GM12873 (cell line): Measurements from ENCODE around the gene SAAL1.

ENCODE experiments used
- TF ChIP-seq, protein P1 (sequence below): IDR thresholded peaks from 2 replicates; pipeline ENCODE4 v1.5.1; 2012; ENCODE audit warnings: low read depth, mild to moderate bottlenecking, moderate library complexity, low read length, control low read depth; ENCODE audit not compliant: insufficient read depth; ENCODE audit errors: missing control alignments

The SAAL1 gene

DNA sequence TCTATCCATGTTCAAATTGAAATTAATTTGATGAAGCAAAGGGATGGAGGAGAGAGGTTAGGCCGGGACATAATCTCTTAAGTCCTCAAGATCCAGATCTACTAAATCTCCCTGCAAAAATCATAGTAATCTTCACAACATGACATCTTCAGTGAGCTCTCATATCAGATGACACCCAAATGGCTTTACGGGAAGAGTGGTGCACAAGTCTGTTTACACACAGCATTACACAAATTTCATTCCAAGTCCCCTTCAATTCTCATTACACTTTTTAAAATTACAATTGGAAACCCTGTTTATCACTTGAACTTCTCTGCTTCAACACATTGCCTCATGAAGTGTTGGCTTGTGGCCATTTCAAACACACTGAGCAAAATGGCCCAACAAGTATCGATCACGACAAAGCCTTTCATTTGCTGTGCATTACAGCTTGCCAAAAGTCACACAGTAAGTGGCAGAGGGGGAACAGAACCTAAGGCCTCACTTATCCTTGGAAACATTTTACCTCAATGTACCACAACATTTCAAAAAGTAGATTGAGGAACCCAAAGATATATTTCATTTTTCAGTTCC is 41.9 kb downstream of the SAAL1 start:
- TF ChIP-seq, protein P1, sequence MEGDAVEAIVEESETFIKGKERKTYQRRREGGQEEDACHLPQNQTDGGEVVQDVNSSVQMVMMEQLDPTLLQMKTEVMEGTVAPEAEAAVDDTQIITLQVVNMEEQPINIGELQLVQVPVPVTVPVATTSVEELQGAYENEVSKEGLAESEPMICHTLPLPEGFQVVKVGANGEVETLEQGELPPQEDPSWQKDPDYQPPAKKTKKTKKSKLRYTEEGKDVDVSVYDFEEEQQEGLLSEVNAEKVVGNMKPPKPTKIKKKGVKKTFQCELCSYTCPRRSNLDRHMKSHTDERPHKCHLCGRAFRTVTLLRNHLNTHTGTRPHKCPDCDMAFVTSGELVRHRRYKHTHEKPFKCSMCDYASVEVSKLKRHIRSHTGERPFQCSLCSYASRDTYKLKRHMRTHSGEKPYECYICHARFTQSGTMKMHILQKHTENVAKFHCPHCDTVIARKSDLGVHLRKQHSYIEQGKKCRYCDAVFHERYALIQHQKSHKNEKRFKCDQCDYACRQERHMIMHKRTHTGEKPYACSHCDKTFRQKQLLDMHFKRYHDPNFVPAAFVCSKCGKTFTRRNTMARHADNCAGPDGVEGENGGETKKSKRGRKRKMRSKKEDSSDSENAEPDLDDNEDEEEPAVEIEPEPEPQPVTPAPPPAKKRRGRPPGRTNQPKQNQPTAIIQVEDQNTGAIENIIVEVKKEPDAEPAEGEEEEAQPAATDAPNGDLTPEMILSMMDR: no peak

DNA sequence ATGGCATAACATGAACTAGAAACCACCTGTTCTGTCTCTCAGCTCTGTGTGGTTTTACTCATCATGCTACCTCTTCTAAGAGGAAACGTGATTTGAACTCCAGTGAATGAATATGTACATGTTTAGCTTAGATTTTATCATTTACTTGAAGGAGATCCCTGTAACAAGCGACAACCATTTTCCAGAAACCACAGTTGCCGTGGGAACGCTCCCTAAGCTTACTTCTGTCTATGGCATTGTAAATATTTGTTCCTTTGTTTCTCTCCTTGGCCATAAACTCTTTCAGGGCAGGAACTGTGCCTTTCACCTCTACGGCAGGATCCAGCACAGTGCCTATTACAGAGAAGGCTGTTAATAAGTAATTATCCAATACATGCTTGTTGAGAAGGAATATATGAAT is 42.8 kb downstream of the SAAL1 start:
- TF ChIP-seq, protein P1: no peak

DNA sequence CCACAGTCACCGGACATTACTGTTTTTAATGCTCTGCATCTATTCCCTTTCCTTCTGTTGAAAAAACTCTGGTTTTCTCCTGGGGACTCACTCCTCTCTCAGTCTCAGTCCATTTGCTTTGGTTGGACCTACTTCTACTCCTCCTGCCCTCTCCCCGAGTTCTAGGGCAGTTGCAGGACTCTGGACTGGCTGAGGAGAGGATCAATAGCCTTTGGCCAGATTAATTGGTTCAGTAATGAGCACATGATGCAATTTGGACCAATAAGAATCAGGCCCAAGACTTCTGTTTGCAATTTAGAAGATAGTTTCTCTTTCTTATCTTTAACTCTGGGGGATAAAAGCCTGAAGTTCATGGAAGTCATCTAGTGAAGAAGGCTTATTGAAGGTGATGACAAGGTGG is 44.5 kb downstream of the SAAL1 start:
- TF ChIP-seq, protein P1: no peak

DNA sequence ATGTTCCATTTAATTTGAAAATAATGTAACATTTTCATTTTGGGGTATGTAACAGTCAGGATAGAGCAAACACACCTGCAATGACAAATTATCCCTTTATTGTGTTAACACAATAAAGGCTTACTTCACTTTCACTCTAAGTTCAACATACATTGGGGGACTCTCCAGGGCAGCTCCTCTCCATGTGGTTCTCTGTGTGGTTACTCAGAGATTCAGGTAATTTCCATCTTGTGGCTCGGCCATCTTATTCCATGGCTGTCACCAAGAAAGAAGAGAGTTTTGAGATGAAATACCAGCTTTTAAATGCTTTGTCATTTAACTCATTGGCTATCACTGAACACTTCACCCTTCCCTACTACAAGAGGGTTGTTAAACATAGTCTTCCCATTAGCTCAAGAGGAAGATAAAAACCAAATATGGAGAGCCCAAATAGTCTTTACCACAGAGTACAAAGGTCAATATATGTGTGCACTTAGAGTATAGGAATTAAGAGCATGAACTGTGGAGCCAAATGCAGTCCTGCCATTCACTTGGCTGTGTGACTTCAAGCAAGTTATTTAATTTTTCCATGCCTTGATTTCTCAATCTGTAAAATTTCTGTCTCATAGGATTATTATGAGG is 49.2 kb downstream of the SAAL1 start:
- TF ChIP-seq, protein P1: no peak

DNA sequence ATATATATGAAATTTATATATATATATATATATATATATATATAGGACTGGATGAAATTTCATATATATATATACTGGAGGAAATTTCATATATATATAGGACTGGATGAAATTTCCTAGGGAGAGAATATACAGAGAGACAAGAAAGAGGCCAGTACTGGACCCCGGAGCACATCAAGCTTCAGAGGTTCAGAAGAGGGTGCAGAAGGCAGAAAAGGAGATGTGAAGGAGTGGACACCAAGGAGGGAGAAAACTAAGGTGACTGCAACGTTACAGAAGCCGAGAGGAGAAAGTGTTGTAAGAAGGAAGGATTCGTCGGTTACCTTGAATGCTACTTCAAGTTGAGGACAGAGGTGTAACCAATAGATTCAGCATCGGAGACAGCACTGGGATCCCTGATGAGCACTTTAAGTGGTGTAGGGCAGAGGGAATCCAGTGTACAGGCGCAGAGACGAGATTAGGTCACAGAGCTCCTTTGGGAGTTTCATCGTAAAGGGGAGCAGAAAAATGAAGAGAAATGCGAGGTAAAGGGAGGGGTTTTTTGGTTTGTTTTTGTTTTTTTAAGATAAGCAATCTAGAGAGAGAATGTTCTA is 51.3 kb downstream of the SAAL1 start:
- TF ChIP-seq, protein P1: no peak

DNA sequence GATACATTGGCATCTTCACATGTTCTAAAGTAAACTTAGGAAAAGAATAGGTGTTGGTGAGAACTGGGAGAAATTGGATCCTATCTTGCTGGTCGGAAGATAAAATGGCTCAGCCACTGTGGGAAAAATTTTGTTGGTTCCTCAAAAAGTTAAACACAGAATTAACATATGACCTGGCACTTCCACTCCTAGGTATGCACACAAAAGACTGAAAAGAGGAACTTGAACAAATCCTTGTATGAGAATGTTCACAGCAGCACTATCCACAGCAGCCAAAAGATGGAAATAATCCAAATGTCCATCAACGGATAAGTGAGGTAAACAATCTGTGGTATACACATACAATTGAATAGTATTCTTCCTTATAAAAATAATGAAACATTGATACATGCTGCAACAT is 55.0 kb downstream of the SAAL1 start:
- TF ChIP-seq, protein P1: no peak

DNA sequence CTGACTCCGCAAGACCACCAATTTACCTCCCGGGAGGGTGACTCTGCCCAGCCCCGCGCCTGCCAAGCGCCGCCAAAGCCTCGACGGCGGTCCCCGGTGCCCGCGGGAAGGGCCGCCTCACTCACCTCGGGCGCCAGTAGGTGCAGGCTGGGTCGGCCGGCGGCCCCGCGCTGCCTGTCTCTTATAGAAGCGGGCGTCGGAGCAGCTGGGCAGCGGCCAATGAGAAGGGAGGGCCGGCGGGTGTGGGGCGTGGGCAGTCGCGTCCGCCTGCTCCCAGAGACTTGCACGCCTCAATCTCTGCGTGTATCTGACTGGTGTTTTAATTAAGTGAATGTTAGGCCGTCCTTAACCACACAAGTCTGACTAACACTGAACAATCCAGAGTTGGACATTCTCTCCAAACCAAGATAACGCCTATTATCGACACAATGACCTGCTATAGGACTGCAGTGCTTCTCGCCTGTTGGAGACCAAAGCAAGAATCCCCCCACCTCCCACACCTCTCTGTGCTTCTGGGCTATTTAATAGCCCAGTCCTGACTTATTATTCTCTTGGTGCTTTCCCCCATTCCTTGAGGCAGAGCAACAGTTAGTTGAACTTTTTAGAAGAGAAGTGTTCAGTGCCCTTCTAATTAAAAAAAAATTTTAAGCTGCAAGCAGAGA is 59.6 kb downstream of the SAAL1 start, which contains the start of gene TPH1:
Gene TPH1, minus strand, starts transcription at position 154 of the 662 bp plus-strand sequence. CDS start 5,507 bp downstream, outside the sequence.
- TF ChIP-seq, protein P1: no peak
